ENCODE measurements around the gene CD7.

Gene CD7

DNA sequence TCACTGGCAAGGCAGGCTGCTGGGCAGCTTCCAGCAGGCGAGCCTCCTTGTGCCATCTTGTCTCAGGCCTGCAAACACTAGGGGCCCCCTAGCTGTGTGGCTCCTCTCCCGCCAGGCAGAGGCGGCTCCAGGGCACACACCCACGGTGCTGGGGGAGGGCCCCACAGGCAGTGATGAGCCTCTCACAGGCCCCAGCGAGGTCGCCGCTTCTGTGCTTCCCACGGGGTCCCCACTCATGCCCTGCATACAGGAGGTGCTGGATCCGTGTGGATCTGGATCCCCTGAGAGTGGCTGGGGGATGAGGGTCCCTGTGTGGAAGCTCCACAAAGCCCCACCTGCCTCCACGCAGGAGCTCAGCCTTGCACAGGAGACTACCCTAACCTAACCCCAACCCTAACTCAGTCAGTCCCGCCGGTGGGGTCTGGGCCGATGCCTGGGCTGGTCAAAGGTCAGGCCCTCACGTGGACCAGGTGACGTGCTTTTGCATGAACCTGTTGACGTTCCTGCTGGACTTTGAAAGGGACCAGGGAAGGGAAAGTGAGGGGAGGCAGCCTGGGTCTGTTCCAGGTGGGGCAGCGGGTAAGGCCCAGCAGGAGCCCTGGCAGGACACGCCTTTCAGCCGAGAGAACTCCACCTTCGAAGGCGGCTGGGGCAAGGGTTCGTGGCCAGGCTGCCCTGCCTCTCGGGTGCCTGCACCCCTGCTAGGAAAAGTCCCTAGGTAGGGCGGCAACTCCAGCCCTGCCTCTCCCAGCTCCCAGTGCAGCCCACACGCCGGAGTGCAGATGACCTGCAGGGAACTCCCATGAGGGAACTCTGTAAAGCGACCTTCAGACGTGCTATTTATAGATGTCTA is 11.0 kb upstream of the CD7 start:
- DNase-seq: no peak

DNA sequence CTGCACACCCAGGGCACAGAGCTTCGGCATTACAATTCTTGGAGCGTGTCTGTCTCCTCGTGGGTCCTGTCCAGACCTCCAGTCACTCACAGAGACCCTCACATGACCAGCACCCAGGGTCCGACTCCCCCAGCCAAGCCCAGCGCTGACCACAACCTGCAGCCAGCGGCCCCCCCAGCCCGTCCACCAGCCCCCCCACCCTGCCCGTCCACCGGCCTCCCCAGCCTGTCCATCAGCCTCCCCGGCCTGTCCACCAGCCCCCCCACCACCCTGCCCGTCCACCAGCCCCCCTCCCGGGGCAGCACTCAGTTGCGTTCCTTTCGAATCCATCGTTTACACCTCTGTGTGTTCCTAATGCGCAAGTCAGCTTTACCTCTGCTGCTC is 10.3 kb upstream of the CD7 start:
- no peak for DNase-seq

- no peak for DNase-seq
Measured at GRCh38 chr17:82327289-82327688, 9.9 kb upstream of the CD7 start.

GRCh38 chr17:82325286-82326180 is 8.1 kb upstream of the CD7 start:
- DNase-seq: no peak

- no peak for DNase-seq
Measured at GRCh38 chr17:82324566-82325285, 7.3 kb upstream of the CD7 start.

DNA sequence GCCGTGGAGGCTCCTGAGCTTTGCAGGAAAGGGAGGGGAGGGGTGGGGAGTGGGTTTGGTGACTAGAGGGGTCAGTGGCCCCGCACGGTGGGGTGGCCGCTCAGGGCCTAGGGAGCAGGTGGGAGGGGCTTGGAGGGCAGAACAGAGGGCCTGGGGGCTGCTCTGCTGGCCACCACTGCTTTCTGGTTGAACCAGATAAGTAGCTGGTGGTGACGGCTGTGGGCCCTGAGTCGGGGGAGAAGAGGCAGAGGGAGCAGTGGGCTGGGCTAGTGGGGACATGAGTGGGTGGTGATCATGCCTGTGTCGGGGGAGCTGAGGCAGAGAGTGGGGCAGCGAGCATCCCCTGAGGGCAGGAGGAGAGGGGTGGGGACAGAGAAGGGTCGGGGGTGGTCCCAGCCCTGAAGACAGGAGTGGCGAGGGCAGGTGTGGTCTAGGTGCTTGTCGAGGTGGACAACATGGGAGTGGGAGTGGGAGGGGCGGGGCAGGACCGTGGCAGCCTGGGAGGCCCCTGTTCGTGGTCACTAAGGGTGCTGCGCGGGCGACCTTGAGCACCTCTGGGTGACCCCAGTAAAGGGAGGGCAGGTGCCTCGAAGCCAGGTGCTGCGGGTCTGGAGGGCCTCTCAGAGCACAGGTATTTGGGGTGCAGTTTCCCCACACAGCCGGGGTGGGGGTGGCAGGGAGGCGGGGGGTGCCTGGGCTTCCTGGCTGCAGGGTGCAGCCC is 6.3 kb upstream of the CD7 start:
- DNase-seq: no peak

DNA sequence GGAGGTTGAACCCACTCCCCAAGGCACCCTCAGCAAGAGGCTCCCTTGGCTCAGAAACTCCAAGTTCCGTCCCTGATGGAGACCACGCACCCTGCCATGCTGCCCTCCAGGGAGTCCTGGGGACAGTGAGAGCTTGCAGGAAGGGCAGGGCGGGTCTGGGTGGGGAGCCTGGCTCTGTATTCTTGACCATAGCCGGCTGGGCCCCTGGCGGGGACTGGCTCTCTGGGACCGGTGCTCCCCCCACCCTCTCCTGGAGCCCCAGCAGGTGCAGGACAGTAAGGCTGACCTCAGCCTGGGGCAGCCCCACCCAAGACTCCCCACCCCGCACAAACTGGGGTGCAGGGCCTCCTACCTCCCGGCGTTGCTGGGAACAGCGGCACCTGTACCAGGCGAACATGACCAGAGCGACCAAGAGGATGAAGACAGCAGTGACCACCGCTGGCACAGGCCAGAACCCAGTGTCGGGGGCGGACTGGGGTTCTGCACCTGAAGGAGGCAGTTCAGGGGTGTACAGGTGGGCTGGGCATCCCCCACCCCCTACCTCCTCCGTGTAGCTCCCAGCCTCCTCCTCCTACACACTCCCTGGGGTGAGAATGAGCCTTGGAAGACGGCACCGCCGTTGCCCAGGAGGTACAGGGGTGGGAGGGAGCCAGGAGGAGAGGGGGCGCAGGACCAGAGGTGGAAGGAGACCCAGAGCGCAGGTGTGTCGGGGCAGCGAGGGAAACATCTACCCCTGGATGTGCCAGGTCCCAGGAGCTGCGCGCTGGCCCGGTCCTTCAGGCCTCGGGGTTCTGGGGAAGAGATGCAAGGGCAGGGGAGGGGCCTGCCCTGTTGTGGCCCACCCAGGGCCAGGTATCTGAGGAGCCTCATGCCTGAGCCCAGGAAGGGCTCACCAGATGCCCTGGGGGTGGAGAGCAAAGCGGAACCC is 5.4 kb upstream of the CD7 start:
- no peak for DNase-seq

DNA sequence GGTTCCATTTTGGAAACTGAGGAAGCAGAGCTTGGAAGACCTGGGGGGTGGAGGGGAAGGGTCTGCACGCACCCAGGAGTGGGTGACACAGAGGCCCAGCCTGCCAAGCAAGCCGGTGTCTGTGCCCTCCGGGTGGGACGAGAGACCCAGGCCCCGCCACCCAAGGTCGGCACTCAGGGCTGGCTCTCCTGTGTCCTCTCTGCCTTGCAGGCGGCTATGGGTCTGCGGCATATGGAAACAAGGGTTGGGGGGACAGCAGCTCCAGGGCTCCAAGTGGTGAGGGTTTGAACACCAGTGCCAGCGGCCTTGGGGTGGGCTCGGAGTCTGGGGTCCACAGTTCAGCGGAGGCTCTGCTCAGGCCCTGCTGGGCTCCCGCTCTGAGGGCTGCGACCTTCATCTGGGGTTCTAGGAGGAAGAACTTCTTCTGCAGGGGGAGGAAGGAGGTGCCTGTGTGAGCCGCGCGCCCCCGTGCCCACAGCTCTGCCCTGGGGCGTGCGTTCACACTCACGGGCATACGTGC is 4.6 kb upstream of the CD7 start:
- DNase-seq: no peak

- no peak for DNase-seq
Measured at GRCh38 chr17:82320956-82321927, 3.8 kb upstream of the CD7 start.

- no peak for DNase-seq
Measured at GRCh38 chr17:82320140-82320840, 2.9 kb upstream of the CD7 start.

GRCh38 chr17:82319619-82320062 is 2.2 kb upstream of the CD7 start:
- no peak for DNase-seq

DNA sequence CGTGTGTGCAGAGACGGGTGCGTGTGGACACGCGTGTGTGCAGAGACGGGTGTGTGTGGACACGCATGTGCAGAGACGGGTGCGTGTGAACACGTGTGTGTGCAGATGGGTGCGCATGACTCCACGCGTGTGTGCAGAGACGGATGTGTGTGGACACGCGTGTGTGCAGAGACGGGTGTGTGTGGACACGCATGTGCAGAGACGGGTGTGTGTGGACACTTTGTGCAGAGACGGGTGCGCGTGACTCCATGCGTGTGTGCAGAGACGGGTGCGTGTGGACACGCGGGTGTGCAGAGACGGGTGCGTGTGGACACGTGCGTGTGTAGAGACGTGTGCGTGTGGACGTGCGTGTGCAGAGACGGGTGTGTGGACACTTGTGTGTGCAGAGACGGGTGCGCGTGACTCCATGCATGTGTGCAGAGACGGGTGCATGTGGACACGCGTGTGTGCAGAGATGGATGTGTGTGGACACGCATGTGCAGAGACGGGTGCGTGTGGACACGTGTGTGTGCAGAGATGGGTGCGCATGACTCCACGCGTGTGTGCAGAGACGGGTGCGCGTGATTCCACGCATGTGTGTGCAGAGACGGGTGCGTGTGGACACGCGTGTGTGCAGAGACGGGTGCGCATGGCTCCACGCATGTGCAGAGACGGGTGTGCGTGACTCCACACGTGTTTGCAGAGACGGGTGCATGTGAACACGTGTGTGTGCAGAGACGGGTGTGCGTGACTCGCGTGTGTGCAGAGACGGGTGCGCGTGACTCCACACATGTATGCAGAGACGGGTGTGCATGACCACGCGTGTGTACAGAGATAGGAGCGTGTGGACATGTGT is 1.6 kb upstream of the CD7 start:
- DNase-seq: no peak

GRCh38 chr17:82318169-82318498 is 726 bp upstream of the CD7 start:
- DNase-seq: no peak

DNA sequence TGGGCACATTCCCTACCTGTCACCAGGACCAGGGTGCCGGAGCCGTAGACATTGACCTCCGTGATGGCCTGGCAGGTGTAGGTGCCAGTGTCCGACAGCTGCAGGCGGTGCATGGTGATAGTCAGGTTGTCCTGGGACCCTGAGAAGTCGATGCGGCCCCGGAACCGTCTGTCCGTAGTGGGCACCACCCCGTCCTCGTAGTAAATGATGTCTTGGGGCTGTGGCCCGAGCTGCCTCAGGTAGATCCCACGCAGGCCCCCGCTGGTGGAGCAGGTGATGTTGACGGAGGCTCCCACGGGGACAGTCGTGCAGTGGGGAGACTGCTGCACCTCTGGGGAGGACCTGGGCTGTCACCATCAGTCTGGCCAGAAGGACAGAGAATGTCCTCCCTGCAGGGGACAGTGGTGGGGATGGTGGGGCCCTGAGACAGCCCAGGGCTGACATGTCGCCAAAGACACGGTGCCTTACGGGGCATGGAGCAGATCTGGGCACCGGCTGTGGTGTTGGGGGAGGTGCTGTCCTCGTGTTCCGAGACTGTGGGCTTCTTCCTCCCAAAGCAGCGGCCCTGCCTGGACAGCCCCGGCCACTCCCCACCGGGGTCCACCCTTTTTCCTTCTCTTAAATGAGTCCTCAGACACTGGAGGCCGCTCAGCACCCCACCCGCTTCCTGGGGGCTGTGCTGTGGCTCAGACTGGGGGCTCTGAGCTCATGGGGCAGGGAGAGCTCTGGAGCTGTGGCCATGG is 586 bp downstream of the CD7 start:
- no peak for DNase-seq

DNA sequence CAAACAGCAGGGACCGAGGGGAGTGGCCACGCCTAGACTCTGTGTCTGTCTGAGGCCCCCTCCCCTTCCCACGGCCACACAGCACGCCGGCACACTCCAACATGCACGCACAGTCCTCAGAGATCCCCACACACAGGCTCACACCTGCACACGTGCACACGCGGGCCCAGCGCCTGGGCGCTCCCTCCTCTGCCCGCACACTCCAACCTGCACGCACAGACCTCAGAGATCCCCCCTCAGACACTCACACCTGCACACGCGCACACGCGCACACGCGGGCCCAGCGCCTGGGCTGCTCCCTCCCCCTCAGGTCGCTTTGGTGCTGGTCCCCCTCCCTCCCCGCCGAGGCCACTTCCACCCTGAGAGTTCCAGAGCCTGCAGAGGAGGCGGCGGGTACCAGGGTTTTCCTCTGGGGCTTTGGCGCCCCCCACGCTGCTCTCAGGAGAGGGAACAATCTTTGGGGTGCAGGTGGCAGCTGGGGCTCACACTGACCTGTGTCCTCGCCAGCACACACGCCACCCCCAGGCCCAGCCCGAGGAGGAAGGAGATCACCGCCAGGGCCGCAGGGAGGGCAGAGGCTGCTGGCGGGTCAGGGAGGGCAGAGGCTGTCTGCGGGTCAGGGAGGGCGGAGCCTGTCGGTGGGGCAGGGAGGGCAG is 1.6 kb downstream of the CD7 start:
- no peak for DNase-seq

GRCh38 chr17:82314727-82315605 is 2.4 kb downstream of the CD7 start:
- DNase-seq: no peak

All from NCI-H187 treated with DMSO at 0.1 percent for 48 hours (cell line).